ENCODE data around the gene CSPG4. TPM values are rescaled to one million over a fixed set of nuclear protein-coding genes. Genes with fewer than 3 reads are reported as not detected.

The CSPG4 gene
- total and polyA plus RNA-seq, 2 of the 4 experiments (the other 2 are of a cell fraction), result 12.4 to 28.4 TPM

GRCh38 chr15:75749820-75750219 lies 37.2 kb upstream of the CSPG4 start:
- H3K56ac ChIP-seq (ENCODE audit: extremely low read depth, insufficient read depth, low read length), result no peak overlapping the region
- no peak overlapping the region for H3K4me3 ChIP-seq (ENCODE audit: insufficient read depth, low read depth, low read length)
- intact Hi-C loops (cut with micrococcal nuclease), result no loop called here
- dilution Hi-C loops (cut with HindIII; ENCODE audit: low sequenced_read_pairs, unreplicated experiment), result no loop called here
- H2AK9ac ChIP-seq (replicated peaks; ENCODE audit: low read depth, low read length, poor library complexity), result no peak overlapping the region
- H4K91ac ChIP-seq (ENCODE audit: insufficient read depth, low read depth, low read length), result no peak overlapping the region
- 91% methylated on average over 1 of the region's 4 CpGs; no CpG with 5 or more reads in 1 of the 2 experiments for WGBS, 2 experiments (ENCODE audit: extremely low coverage in 2 of 2, insufficient read length in 1 of 2)
- no peak overlapping the region for H3K18ac ChIP-seq (ENCODE audit: low read depth, low read length)
- H4K5ac ChIP-seq (ENCODE audit: low read depth, low read length), result no peak overlapping the region
- in situ Hi-C loops (cut with MboI; ENCODE audit: low sequenced_read_pairs), result no loop called here
- CTCF ChIA-PET, result no interaction called here
- H3K4ac ChIP-seq (ENCODE audit: low read depth, low read length), result no peak overlapping the region
- no peak overlapping the region for H2BK20ac ChIP-seq (ENCODE audit: low read depth, low read length)
- H2BK120ac ChIP-seq (ENCODE audit: low read depth, low read length), result no peak overlapping the region
- H2AFZ ChIP-seq (replicated peaks; ENCODE audit: low read length, poor library complexity), result no peak overlapping the region
- POLR2A ChIA-PET (ENCODE audit: unreplicated experiment), result no interaction called here
- no peaks in the 10 kb centered on the region for H4K20me1 ChIP-seq (ENCODE audit: insufficient read depth, low read length)
- H3K23ac ChIP-seq (ENCODE audit: low read depth, low read length), result no peak overlapping the region
- no peak for ATAC-seq (ENCODE audit: low read depth)
- H3K14ac ChIP-seq (replicated peaks; ENCODE audit: low read depth, low read length), result no peak overlapping the region
- H3K79me1 ChIP-seq (ENCODE audit: low read depth in 1 of 2, low read length in 2 of 2), result no peaks in the 10 kb centered on the region
- H3K27ac ChIP-seq (ENCODE audit: insufficient read depth, low read length), result no peak overlapping the region
- no peak overlapping the region for H4K8ac ChIP-seq (ENCODE audit: low read depth in 2 of 2, low read length in 2 of 2)
- peaks cover 12% of the 10 kb centered on the region for H3K27me3 ChIP-seq (ENCODE audit: control insufficient read depth, insufficient read depth, low read length)
- H2BK5ac ChIP-seq (ENCODE audit: low read depth, low read length, poor library complexity, severe bottlenecking), result no peak overlapping the region
- peaks cover 2% of the 10 kb centered on the region; the same call in 1 of the 2 replicates for H3K9me3 ChIP-seq (ENCODE audit: control insufficient read depth, insufficient read depth, low read length)
- no peaks in the 10 kb centered on the region for H3K4me1 ChIP-seq (ENCODE audit: control insufficient read depth, insufficient read depth, low read length)
- no peak for DNase-seq
- no peak overlapping the region for H2AK5ac ChIP-seq (ENCODE audit: low read depth, low read length)
- H3K9me1 ChIP-seq (ENCODE audit: insufficient read depth, low read length), result no peaks in the 10 kb centered on the region
- no peaks in the 10 kb centered on the region for H3K36me3 ChIP-seq (ENCODE audit: control insufficient read depth, insufficient read depth, low read length)
- no peak overlapping the region for H2BK15ac ChIP-seq (ENCODE audit: low read depth, low read length)
- no peak overlapping the region for H3K9ac ChIP-seq (ENCODE audit: low read depth, low read length)
- no TSS peak for BruUV-seq (replicated peaks)
- no peak overlapping the region for H3K4me2 ChIP-seq (ENCODE audit: low read depth, low read length)
- TF ChIP-seq CHD1 (IDR thresholded peaks at IDR 0.05; ENCODE audit: low read depth, low read length), result no peak
- no peak for TF ChIP-seq CTCF (conservative IDR thresholded peaks at IDR 0.05; ENCODE audit: low read depth, low read length)
- no peak for TF ChIP-seq RFX5 (IDR thresholded peaks at IDR 0.05; ENCODE audit: low read depth, low read length)
- no peak for TF ChIP-seq POLR2A (IDR thresholded peaks at IDR 0.05; ENCODE audit: low read depth, low read length)
- no peak for TF ChIP-seq MXI1 (IDR thresholded peaks at IDR 0.05; ENCODE audit: borderline replicate concordance, low read depth, low read length)
- no peak for TF ChIP-seq FOS (IDR thresholded peaks at IDR 0.05; ENCODE audit: low read depth, low read length)
- no peak for TF ChIP-seq RCOR1 (IDR thresholded peaks at IDR 0.05; ENCODE audit: insufficient replicate concordance, low read length)
- TF ChIP-seq CEBPB (IDR thresholded peaks at IDR 0.05; ENCODE audit: low read depth, low read length), result no peak
- no peak for TF ChIP-seq BHLHE40 (IDR thresholded peaks at IDR 0.05; ENCODE audit: low read depth, low read length)
- TF ChIP-seq USF2 (IDR thresholded peaks at IDR 0.05; ENCODE audit: low read depth, low read length), result no peak
- no peak for TF ChIP-seq NFE2L2 (IDR thresholded peaks at IDR 0.05; ENCODE audit: low read depth, low read length)
- no peak for TF ChIP-seq MAFK (IDR thresholded peaks at IDR 0.05; ENCODE audit: low read depth, low read length)
- no peak for TF ChIP-seq RAD21 (IDR thresholded peaks at IDR 0.05; ENCODE audit: low read length)
- TF ChIP-seq SMC3 (IDR thresholded peaks at IDR 0.05; ENCODE audit: low read depth, low read length), result no peak
- TF ChIP-seq MAZ (IDR thresholded peaks at IDR 0.05; ENCODE audit: borderline replicate concordance, low read depth, low read length), result no peak
- TF ChIP-seq ELK1 (IDR thresholded peaks at IDR 0.05; ENCODE audit: borderline replicate concordance, low read depth, low read length), result no peak

All from IMR-90 (cell line).